Skin of body (tissue), 2 donors: ENCODE data around the gene MCF2L. TPM values are rescaled to one million over a fixed set of nuclear protein-coding genes. Genes with fewer than 3 reads are reported as not detected.
"Not testable (repeated sequence)": the region's sequence is repeated elsewhere in the genome, so short reads cannot be mapped to it uniquely, and the experiment has no call there.

ENCODE experiments used
- DNase-seq: peaks from one replicate; lab custom pipeline; 2025; lab: John Stamatoyannopoulos, UW
- total RNA-seq: library from RNA; depleted of rRNA; stranded (reverse); fragments of >200 nt; gene quantifications from one replicate; pipeline ENCODE4 v1.2.3, GENCODE V29; 2014

MCF2L gene
- total RNA-seq, 1 donor from 2014 or later = 23.9 TPM

DNA sequence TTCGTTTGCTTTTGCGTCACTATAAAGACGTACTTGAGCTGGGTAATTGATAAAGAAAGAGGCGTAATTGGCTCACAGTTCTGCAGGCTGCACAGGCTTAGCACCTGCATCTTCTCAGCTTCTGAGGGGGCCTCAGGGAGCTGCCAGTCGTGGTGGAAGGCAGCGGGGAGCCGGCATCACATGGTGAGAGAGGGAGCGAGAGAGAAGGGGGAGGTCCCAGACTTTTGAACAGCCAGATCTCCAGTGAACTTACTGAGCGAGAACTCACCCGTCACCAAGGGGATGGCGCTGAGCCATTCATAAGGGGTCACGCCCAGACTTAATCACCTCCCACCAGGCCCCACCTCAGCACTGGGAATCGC, 77.8 kb downstream of the MCF2L start:
- DNase-seq = no peak

DNA sequence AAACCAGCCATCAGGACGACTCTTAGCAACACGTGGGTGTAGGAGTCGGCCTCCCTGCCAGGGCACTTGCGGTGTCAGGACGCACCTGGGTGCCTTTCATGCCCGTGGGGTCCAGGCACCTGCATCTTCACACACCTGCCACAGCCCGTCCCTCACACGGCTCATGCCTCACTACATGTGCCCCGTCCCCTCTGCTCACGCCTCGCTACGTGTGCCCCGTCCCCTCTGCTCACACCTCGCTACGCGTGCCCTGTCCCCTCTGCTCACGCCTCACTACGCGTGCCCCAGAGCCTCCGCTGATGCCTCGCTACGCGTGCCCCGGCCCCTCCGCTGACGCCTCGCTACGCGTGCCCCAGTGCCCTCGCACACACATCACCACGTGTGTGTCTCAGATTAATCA, 78.6 kb downstream of the MCF2L start:
- no peak for DNase-seq

DNA sequence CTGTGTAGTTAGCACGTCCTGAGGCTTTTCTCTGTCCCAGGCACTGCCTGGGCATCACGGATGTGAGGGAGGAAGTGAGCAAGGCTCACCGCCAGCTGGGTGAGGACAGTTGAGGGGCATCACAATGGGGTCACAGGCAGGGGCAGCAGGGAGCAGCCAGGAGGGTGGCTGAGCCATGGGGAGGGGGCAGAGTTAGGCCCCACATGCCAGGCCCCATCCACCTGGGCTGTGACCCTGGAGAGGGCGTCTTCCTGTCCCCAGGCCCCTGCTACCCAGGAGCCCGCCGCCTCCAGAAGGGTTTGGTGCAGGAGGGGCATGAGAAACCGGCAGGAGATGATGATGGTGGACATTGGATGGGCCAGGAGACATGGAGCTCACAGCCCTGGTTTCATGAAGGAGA, 79.8 kb downstream of the MCF2L start:
- no peak for DNase-seq

DNA sequence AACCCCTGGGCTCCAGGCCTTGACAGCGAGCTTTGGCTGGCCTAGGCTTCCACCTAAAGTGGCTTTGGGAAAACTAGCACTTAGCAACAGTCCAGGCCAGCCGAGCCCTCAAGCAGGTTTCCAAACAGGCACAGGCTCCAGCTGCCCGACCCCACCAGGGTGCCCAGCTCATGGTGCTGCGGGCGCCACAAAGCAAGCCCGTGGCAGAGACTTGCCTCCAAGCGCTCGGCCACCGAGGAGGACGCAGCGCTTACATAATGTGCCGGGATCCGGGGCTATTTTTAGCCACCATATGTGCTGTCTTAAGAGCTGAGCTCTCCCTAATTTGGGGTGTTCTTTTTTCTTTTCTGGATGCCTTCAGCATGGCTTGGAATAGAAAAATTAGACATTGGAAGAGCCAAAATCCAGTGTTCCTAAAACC, 80.5 kb downstream of the MCF2L start:
- DNase-seq = peak; percentile 31

DNA sequence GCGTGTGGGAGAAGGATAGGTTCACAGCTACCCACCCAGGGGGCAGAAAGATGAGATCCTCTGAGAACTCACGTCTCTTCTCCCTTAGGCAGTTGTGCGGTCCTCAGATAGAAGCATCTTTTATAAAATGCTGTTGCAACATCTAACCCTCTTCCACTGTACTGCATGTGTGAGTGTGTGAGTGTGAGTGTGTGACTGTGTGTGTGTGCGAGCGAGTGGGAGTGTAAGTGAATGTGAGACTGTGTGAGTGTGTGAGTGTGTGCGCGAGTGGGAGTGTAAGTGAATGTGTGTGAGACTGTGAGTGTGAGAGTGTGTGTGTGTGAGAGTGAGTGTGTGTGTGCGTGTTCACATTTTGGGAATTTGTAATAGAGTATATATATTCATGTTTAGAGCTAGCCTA, 81.0 kb downstream of the MCF2L start:
- no peak for DNase-seq

DNA sequence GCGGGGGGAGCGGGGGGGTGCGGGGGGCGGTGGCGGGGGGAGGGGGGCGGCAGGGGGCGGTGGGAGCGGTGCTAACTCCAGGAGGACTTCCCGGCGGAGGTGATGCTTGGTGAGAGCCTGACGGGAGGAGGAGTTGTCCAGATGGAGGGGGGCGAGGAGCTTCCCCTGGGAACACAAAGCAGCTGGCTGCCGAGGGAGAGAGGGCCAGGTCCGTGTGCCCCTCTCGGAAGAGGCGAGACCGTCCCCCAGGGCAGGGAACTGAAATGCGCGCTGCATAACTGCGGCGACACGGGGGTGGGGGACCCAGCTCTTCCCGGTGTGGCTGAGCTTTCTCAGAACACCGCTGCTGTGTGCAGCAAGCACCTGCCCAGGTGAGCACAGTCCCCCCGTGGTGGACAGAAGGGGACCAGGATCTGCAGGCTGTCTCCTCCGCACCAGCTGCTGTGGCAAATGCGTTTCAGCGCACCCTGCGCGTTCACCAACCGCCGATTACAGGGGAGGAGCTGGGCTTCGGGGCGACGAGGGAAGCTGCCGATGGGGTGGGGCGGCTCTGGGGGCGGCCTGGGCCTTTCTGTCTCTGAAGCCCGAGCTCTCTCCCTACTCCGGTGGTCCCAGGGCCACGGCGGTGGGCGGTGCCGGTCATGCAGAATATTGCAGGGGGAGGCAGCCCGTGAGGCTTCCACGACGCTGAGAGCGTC, 81.9 kb downstream of the MCF2L start:
- DNase-seq = no peak

DNA sequence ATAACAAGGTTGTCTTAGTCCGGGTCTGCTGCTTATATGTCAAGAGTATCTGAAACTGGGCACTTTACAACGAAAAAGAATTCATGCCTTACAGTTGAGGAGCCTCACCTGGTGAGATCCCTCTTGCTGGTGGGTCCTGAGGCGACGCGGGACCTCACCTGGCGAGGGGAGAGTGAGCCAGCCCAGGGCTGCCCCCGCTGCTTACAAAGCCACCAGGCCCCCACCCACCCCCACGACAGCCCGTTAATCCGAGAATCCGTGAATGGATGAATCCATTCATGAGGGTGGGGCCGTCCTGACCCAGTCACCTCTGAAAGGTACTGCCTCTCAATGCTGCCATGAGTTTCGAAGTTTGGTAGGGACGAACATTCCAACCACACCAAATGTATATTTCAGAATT, 82.6 kb downstream of the MCF2L start:
- no peak for DNase-seq

DNA sequence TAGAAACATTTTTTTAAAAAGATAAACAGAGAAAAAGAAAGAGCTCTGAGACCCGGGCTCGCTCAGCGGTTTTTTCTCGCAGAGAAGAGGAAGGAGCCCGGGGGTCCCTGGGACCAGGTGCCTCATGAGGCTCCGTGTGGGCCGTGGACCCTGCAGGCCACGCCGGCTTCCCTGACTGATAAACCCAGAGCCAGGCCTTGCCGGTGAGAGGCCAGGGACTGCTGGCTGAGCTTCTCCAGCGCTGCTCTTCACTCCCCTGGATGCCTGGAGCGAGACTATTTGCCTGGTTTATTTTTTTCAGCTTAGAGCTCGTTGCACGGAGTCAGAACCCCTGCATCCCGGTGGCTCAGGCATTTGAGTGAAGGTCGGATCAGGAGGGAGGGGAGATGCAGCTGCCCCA, 83.2 kb downstream of the MCF2L start:
- DNase-seq = no peak

DNA sequence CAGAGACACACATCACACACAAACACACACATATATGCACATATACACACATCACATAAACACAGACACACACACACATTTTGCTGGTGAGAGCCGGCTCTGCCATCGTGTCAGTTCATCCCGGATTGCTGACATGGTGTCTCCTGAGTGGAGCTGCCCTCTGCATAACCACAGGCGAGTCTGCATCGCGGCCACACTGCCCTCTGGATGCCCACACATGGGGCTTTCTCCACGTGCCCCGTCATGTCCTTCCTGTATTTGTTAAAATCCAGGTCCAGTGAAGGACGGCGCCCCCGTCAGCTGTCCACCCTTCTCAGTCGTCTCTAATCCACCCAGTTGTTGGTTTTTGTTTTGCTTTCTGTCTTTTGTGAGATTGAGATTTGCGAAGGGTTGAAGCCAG, 84.0 kb downstream of the MCF2L start:
- DNase-seq = no peak

DNA sequence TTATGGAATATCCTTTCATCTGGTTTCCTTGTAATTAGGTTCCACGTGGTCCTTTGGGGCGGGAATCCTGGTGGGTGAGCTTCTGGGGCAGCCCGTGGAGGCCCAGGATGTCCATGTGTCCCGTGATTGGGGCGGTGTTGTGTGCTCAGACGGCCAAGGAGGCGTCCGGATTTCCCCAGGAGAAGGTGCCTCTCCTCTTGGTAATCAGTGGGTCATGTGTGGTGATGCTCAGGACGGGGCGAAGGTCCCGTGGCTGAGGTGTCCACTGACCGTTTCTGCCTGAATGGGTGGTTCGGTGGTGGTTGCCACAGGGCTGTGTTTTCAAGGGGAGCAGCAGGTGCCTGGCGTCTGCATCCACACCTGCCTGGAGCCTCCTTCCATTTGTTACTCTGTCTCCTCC, 84.4 kb downstream of the MCF2L start:
- DNase-seq = no peak

DNA sequence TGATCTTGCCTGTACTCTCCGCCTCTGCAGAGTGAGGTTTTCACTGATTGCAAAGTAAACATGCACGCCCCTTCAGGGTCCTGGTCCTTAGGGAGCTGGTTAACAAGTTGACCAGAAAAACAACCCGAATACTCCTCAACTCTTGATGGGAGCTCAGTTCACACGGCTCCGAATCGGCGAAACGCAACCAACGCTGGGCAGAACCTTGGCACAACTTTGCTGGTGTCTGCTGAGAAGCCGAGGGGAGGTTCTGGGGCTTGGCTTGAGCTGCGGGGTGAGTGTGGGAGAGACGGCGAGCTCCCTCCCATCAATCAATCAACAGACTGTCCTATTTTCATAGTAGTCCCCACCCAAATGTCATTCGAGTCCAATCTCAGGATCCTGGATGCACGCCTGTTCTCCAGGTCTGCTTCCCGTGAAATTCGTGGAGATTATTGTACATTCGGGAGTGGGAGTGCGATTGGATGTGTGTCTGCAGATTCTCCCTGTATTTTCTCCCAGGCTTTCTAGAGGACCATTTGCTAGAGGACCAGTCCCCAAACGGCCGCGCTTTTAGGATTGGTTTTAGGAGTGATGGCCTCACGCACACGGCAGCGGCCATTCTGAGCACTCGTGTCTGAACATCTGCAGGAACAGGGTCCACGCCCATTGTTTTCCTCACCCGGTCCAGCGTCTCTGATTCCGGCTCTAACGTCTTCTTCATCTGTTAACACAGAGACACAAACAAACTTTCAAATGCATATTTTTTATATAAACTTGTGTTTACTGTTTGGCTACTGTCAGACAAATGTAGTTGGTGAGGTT, 85.0 kb downstream of the MCF2L start:
- no peak for DNase-seq

DNA sequence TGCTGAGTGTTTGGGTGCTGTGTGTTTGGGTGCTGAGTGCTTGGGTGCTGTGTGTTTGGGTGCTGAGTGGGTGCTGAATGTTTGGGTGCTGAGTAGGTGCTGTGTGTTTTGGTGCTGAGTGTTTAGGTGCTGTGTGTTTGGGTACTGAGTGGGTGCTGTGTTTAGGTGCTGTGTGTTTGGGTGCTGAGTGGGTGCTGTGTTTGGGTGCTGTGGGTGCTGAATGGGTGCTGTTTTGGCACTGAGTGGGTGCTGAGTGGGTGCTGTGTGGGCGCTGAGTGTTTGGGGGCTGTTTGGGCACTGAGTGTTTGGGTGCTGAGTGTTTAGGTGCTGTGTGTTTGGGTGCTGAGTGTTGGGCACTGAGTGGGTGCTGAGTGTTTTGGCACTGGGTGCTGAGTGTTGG, 88.1 kb downstream of the MCF2L start:
- no peak for DNase-seq

DNA sequence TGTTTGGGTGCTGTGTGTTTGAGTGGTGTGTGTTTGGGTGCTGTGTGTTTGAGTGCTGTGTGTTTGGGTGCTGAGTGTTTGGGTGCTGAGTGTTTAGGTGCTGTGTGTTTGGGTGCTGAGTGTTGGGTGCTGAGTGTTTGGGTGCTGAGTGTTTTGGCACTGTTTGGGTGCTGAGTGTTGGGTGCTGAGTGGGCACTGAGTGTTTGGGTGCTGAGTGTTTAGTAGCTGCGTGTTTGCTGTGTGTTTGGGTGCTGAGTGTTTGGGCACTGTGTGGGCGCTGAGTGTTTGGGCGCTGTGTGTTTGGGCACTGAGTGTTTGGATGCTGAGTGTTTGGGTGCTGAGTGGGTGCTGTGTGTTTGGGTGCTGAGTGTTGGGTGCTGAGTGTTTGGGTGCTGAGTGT, 88.5 kb downstream of the MCF2L start:
- DNase-seq = not testable (repeated sequence)

DNA sequence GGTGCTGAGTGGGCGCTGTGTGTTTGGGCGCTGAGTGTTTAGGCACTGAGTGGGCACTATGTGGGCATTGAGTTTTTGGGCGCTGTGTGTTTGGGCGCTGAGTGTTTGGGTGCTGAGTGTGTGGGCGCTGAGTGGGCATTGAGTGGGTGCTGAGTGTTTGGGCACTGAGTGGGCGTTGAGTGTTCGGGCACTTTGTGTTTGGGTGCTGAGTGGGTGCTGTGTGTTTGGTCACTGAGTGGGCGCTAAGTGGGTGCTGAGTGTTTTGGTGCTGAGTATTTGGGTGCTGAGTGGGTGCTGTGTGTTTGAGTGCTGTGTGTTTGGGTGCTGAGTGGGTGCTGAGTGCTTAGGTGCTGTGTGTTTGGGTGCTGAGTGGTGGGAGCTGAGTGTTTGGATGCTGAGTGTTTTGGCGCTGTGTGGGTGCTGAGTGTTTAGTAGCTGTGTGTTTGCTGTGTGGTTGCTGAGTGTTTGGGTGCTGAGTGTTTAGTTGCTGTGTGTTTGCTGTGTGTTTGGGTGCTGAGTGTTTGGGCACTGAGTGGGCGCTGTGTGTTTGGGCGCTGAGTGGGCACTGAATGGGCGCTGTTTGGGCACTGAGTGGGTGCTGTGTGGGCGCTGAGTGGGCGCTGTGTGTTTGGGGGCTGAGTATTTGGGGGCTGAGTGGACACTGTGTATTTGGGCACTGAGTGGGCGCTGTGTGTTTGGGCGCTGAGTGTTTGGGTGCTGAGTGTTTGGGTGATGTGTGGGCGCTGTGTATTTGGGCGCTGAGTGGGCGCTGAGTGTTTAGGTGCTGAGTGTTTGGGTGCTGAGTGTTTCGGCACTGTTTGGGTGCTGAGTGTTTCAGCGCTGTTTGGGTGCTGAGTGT, 89.3 kb downstream of the MCF2L start:
- no peak for DNase-seq

DNA sequence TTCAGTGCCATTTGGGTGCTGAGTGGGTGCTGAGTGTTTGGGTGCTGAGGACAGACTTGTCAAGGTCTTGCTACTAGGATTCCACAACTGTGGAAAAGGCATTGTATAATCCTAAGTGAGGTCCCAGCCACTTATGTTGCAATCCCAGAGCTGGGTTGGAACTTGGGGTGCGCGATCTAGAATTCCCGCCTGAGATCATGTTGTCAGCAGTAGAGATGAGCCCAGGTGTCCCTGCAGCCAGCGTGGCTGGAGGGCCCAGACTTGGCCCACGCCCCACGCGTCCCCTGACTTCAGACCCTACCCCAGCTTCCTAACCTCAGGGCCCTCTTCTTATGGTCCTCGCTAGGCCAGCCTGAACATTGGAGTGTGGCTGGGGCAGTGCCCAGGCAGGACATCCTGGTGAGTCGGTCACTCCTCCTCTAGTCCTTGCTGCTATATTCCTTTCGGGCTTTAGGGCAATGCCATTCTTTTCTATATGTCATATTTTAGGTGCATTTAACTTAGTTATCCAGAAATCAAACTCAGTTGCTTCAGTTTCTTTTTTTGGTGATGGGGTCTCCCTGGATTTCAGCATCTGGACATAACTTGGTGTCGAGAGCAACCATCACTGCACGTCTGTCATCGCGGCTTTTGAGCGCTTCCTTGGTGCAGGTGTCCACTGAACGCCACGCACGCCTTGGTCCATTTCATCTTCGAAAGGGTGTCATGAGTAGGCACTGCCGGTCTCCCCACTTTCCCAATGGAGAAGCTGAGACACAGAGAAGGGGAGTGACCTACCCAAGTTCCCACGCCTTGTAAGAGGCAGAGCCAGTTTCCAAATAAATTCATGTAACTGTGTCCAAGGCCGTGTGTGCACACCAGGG, 90.2 kb downstream of the MCF2L start:
- DNase-seq = no peak

DNA sequence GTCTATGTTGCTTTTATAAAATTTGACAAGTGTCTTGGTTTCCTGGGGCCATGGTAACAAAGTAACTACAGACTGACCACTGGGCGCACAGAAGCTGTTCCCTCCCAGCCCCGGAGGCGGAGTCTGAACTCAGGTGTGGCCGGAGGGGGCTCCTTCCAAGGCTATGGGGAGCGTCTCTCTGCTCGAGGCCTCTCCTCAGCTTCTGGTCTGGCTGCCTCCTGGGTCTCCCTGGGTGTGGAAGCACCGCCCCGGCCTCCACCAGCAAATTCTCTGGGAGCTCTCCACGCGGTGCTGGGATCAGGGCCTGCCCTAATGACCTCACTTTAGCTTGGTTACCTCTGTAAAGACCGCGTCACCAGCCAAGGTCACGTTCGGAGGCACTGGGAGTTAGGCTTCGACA, 90.9 kb downstream of the MCF2L start:
- no peak for DNase-seq

DNA sequence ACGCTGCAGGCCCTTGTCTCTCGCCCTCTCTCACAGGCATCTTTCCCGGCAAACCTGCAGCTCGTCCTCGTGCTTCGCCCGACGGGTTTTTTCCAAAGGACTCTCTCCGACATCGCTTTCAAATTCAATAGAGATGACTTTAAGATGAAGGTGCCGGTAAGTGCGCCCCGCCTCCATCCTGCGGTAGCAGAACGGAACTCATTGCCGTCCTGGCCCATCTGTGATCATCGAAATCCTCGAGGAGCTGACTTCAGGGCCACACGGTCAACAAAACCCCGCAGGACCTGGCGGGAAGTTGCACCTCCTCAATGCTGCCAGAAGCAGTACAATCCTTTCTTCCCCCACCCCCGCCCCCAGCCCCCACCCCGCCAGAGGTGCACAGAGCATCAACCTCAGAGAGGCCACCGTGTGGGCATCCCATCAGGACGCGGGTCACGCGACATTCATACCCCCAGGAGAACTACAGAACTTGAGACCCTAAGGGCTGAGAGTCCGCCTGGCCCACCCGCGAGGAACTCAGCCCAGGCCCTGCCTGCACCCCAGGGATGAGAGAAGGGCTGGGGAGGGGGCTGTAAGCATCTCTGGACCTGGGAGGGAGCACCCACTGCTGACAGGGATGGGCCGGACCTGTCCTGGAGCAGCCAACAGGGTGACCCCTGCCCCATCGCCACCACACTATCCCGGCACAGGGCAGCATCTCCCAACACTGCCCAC, 91.7 kb downstream of the MCF2L start:
- DNase-seq = no peak

DNA sequence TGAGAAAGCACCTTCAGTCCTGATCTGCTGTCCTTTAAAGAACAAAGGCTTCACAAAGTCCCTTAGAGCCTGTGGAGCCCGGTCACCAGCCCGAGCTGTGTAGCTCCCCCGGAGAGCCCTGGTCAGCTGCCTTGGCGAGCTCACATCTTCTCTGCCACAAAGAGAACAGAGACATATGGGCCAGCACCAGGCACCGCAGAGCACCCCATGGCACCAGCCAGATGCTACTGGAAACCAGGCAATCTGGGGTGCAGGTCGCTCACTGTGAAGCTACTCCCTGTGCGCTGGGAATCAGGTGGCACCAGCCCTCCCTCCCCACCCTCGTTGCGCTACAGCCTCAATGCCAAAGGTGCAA, 92.2 kb downstream of the MCF2L start:
- DNase-seq = no peak

DNA sequence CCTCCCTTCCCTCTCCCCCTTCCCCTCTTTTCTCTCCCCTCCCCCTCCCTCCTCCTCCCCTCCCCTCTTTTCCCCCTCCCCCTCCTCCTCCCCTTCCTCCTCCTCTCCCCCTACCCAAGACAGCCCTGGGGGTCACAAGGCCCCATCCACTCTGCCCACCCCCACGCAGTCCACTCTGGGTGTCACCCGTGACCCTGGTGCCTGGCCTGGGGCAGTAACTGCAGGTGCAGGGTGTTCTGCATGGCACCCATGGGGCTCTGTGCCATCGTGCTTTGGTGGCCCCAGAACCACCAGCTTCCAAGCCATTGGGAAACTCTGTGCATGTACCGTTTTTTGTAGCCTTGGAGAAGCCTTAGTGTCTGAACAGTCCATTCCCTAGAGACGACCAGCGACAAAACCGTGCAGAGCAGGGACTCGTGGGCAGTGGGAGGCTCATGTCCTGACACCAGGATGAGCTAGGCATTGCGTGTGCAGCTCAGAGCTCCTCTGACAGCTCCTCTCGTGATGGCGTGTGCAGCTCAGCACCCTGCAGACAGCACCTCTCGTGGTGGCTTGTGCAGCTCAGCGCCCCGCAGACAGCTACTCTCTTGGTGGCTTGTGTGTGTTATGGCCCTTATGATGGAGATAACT, 92.9 kb downstream of the MCF2L start:
- no peak for DNase-seq

DNA sequence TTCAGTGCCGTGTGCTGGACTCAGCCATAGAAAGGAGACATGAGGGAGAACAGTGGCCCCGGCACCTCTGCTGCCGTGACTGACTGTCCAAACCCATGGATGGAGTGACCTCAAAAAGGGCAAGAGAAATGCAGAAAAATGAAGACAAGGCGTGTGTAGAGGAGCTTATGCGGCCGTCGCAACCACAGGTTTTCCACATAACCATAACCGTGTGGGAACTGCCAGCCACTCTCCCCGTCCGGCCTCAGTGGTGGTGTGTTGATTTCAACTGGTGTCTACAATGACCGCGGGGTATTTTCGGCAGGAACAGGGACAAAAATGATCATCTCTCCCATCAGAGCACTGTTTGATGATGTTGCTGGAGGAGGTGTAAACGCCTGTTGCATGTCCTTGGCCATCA, 93.7 kb downstream of the MCF2L start:
- DNase-seq = no peak
